Activated CD4-positive, alpha-beta T cell treated with anti-CD3 and anti-CD28 coated beads for 4 hours (primary cell): ENCODE data around the gene BEND6.
A peak's percentile ranks its signal among the peaks of the same experiment; 100 is the strongest.

Experiments used
- DNase-seq, 2 donors: peaks; one replicate each; pipeline ENCODE4 v3.0.0-alpha.2; 2020

Gene BEND6

DNA sequence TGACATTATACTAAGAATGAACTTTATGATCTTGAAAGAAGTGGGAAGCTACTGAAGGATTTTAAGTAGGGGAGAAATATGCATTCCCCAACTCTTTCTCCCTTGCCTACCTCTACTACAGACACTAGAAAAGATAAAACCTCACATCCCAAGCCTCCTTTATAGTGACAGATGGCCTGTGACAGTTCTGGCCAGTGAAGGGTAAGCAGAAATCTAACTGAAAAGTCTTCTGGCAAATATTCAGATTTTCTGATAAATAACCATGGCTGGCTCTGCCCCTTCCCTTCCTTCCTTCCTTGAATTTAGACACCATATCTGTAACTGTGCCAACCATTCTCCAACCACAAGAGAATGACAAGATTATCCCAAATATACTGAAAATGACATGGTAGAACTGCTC lies 10.2 kb upstream of the BEND6 start:
- no peak for DNase-seq

DNA sequence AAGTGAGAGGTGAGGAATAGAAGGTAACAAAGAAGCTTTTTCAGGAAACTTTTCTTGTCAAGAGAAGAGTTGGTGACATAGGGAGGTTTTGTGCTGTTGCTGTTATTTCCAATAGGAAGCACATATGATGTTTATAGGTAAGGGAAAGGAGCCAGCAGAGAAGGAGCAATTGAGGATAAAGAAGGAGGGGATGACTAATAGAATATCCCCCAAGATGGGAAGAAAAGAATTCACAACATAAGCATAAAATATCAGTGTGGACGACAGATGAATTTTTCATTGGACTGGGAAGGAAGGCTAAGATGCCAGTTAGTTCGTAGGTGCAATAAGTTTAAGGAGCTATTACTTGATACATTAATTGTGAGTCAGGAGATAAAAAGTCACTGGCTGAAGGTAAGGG lies 8.5 kb upstream of the BEND6 start:
- DNase-seq, result no peak

DNA sequence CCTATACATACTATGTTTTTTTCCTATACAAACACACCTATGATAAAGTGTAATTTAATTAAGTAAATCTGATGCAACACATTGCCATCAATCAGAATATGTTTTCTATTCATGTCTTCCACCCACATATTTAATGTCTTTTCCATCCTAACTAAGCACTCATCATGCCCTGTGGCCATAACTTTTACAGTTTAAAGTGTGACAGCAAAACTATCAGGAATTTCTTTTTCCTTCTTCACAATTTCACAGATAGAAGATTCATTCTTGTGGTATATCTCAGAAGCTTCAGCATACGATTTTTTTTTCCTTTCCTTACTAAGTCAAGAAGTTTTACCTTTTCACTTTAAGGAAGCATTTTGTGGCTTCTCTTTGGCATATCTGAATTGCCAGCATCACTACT lies 7.0 kb upstream of the BEND6 start:
- DNase-seq, result no peak

DNA sequence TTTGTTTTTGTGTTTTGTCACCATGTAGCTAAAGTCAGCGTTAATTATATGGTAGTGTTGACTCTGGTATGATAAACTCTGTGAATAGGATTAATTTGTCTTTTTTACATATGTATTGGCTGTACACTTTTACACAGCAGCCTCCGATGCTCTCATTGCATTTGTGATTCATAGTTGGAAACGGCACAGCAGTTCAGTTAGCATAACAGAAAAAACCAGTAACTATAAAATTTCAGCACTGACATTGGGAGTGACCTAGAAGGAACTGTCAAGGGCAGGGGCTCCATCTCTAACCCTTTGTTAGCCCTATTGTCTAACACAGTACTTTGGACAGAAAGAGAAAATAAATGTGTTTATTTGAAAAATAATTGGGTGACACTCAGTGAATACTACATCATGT lies 5.6 kb upstream of the BEND6 start:
- no peak for DNase-seq

DNA sequence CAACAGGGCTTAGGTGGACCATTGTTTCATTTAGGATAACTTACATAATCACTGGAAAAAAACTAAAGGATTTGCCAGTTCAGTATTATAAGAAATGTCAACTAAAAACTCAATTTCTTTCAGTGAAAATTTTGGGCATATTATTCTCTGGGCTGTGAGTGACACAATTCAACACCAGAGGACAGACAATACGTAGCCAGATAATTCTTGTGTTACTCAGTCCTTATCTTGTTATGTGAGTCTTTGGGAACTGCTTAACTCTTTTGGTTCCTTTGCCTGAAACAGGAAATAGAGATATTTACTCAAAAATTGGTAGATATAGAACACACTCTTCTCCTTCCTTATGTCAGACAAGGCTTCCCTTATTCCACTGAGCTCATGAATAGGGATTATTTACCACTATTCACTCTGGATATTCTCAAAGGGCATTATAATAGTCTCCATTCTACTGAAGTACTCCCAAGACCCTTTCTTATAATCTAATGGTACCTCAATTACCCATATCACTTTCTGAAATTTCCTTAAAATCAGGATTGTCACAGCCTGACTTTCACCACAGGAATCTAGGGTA lies 4.9 kb upstream of the BEND6 start:
- no peak for DNase-seq

DNA sequence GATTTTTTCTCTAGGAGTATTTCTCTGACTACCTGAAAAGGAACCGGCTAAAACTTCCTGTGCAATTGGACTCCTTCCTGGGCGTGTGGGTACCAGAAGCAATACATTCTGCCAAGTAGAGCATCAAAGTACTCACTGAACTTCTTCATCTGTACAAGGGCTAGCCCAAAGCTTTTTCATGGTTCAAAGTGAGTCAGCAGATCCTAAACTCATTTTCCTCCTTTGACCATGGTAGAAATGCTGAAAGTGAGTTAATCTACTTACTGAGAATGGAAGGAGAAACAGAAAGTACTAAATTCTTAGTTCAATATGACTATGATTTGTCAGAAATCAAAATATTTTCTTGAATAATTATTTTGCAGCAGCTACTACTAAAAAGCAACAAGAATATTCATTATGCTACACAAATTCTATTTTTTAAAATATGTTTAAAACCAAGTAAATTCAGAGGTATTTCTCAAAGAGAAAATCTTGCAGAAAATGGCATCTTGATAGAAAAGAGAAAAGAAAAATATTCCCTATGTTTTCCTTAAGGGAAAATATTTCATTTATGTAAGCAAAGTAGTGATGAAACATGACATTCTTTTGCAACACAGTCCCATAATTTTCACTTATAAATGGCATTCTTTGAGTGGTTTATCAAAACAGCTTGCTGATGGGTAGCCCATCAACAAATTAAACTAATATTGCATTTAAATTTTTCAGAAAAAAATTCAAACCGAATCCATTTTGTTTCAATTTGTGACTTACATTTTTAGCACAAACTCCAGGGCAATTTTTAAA lies 3.7 kb upstream of the BEND6 start:
- no peak for DNase-seq

DNA sequence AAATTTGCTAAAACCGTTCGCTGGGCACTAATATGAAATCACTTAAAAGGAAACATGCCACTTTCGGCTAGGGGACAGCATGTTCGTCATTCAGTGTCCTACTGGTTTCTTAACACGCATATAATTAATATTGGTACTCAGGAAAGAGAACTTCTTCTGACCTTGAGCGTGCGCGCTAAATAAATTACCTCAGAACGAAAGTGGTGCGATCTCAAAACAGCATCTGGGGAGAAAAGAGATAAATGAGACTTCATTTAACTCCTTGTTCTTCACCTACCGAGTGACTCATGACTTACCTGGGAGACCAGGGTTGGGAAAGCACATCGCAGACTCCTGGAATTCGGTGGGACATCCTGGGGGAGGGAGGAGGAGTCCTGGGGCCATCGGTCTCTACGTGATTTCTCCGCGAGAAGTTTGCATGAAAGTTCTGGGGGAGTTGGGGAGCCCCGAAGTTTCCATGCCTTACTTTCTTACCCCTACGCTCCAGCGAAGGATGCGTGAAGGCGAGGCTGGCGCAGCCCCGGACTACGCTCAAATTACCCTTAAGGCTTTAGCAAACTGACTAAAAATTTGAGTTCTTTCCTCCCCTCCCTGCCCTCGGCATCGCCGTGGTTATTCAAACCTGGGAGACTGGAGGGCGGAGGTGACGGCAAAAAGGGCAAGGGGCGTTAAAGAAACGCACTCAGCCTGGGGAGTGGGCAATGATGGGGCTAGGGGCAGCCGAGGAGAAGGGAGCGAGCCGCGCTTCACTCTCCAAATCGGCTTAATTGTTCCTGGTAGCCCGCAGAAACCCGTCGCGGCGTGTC lies 1.1 kb upstream of the BEND6 start:
- no peak for DNase-seq

DNA sequence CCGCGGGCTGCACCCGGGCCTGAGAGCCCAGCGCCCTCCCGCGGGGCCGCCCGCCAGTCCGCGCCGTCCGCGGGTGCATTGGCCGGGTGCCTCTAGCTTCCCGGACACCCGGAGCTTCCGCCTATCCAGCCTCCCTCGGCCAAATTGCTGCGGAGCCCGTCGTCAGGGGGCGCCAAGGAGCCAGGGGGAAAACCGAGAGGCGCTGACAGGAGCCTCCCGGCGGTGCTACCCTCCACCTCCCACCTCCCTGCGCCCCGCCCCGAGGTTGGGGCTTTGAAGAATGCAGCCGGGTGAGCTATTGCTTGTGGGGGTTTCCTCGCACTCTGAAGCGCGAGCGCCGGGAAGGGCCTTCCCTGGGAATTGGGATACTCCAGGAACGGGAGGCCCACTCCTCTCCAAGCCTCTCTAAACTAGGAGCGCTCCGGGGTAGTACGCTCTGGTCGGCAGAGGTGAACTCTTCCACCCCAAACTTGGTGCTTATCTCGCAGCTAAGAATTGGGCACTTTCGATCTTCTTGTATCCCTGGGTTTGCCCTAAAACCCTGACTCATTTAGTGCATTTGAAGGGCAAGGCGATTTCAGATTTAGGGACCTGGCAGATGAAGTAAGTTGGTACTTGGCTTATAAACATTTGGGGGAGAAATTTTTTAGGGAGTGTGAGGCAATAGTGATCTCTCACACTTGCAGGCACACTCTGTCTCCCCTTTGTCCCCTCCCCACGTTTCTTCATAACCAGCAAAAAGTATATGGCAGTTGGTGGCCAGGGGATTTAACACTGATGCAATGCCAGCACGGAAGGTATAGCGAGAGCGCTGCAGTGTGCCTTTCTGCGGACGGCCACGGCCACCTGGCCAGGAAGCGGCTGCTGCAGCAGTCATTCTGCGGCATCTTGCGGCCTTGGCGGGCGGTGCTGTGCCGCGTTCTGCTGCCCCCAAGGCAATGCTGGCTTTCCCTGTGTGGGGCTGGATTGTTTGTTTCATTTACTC lies 556 bp downstream of the BEND6 start:
- DNase-seq, result peak; percentile 28 to 41

DNA sequence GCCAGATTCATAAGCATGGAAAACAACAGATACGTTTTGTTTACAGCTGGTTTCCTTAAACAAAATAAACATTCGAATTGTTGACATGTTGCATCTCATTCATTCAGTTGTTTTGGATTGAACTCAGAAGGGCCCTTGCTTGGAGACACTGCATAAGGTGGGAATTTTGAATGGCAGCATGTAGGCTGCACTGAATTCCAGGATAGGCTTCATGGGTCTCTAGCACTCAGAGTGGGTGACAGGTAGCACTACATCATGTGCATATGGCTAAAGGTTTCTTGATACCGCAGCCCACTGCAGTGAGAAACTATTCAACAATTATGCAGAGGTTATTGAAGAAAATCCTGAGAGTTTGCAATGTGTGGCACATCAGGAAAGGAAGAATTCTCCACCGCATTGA lies 1.6 kb downstream of the BEND6 start:
- DNase-seq, result no peak

DNA sequence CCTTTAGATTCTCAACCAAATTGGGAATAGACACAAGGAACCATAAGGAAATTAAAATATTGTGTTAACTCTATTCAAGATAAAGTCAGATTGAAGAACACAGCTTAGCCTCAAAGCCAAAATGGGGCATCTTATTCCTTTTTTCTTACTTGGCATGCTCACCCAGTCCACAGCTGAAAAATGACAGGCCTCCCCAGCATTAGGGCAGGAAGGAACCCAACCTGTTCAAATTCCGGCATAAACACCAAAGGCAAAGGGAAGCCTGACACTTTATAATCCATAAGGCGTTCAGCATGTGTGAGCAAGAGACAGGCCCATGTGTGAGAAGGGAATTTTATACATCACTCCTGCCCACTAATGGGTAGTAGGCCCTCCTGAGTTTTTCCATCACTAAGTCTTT lies 2.9 kb downstream of the BEND6 start:
- DNase-seq, result no peak

DNA sequence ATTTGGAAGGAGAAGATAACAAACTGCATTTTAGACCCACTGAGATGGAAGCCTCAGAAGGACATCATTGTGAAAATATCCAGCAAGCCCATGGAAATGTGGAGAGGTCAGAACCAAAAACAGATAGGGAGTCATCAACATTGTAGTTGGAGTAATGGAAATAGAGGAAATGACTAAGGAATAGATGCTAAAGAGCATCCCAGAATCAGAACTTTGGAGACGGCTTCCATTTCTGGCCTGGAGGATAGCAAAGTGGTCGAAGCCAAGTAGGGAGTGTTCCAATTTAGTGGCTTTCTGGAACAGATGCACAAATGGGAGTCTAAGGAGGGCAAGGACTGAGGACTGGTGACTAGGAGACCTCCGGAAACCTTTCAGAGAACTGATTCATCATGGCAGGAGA lies 3.6 kb downstream of the BEND6 start:
- no peak for DNase-seq

DNA sequence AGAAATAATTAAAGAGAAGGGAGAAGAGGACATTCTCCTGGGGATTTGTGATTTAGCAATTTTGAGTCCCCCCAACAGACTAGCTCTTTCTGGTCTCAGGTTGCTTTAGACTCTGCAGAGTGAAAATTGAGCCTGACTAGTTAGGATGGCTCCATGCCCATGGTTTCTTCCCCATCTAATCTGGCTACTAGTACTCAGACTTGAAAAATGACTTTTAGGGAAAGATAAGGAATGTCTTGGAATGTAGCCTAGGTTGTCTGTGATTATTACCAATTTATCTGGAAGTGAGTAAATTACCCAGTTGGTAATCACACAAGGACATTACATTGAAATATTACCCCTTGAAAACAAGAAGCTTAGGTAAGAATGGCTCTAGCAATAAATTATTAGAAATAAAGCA lies 4.2 kb downstream of the BEND6 start:
- no peak for DNase-seq

DNA sequence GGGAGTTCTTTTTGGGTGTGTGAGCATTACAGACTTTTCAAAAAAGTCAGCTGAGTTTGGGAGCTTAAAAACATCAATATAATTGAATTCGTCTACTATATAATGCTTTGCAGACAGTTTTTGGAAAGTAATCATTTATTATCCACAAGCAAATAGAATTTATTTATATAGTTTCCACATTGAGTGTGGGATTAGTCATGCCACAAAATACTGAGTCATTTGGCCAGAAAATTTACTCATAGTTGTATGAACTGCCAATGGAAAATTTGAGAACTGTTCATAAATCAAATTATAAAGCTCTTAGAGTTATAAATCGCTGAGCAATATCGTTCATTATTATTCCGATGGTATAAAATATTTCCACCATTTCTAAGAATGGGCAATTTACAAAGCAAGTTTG lies 5.0 kb downstream of the BEND6 start:
- no peak for DNase-seq

DNA sequence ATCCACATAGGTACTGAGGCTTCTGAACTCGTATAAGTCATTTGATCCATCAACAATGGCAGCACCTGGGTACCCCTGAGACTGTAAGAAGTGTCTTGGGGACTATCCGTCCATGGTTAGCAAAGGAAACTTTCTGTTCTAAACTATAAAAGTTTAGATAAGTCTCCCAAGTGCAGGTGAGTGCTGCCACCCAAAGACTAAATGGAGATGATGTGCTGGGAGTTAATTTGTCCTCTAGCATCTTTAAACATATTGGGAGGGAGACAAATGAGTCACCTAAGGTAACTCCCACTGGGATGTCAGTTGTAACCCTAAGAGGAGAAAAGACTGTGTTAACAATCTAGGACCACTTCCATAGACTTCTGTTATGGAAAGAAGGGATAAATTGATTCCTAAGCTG lies 6.2 kb downstream of the BEND6 start:
- DNase-seq, result no peak

DNA sequence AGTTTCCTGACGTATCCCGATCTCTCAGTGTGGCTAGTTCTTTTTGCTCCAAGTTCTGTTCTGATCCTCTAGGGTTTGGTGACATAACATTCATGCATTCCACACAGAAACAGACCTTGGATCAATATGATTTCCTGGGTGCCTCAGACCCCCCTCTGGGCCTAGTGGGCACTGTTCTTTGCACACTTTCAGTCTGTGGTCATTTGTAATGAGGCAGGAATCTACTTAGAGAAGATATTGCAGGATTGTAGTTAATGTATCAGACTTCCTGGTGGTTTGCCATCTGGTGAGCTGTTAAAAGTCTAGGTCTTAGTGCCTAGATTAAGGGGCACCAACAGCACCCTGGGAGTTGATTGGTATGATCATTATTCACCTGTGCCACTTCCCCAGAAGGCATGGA lies 7.5 kb downstream of the BEND6 start:
- DNase-seq, result no peak

DNA sequence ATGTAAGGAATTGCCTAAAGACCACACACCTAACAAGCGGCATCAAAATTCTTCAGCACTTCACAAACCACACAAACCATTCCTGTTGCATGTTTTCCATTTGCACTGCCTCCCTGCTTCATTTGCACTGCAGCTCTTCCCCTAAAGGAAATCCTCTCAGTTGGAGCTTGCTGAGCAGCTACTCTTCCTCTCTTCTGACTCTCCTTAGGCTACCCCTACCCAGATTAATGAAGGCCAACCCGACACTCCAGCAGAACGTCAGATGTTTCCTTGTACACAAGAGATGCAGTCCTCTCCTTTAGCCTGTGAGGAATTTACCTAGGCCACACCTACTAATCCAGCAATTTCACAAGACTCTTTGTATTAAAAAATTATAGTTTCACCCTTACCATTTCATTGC lies 8.1 kb downstream of the BEND6 start:
- DNase-seq, result no peak

DNA sequence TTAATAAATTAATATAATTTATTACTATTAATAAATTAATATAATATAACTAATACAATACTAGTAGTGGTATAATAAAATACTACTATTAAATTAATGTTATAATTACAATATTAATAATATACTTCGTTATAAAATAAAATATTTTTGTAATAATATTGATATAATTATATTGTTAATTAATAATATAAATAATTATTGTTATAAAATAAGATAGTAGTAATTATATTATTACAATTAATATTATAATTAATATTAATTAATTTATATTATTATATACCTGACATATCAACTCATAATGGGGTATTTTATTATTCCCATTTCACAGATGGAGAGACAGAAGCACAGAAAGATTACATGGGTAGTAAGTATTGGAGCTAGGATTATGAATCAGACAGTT lies 8.9 kb downstream of the BEND6 start:
- DNase-seq, result no peak

DNA sequence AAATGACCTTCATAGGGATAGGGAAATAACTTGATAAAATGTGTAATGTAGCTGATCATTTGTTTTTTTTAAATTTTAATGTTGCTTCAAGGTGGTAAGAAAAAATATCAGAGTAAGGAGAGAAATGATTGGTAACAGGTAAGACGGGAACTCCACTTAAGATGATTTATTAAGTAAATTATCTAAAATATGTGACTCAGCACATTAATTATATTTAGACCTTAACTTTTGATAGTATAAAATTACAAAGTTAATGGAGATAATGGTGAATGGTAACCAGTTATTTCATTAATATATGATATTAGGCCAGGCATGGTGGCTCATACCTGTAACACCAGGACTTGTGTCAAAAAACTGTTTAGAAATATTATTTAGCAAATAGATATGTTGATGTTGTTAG lies 10.2 kb downstream of the BEND6 start:
- no peak for DNase-seq

DNA sequence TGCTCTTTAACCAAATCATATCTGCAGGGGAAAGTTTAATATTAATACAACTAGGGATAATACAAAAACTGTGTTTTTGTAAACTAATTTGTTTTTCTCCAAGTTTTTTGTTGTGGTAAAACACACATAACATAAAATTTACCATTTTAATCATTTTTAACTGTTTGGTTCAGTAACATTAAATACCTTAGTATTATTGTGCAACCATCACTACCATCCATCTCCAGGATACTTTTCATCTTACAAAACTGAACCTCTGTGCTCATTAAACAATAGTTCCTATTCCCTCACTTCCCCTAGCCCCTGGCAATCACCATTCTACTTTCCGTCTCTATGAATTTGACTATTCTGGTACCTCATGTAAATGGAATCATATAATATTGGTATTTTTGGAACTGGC lies 15.9 kb downstream of the BEND6 start:
- no peak for DNase-seq

DNA sequence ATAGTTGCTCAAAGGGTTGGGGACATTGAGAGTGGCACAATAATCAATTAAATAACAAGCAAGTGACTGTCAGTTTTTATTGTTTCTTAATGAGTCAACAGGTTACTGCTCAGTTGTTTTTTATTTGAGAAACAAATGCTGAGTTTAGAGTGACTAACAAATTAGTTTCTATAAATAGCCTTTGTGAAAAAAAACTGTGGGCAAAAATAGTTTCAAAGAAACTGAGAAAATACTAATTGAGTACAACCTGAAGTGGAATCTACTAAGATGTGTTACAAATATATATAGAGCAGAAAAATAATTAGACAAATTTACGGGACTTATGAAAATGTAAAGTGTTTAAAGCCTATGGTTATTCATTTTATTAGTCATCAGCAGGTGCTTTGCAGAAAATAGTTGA lies 22.3 kb downstream of the BEND6 start:
- DNase-seq, result no peak

DNA sequence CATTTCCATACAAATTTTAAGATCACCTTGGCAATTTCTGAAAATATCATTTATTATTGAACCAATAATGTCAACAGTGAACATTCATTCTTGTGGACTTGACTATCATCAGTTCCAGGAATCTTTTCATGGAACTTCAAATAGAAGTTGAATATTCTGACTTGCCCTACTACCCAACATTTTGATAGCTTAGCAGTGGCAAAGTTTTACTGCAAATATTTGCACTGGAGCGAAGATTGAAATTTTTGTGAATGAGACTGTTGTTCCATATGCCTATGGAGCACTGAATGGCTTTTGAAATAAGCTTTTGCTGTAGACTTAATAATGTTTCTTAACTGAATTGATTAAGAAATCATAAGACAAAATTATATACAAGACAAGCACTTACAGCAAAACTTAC lies 23.6 kb downstream of the BEND6 start:
- DNase-seq, result no peak

DNA sequence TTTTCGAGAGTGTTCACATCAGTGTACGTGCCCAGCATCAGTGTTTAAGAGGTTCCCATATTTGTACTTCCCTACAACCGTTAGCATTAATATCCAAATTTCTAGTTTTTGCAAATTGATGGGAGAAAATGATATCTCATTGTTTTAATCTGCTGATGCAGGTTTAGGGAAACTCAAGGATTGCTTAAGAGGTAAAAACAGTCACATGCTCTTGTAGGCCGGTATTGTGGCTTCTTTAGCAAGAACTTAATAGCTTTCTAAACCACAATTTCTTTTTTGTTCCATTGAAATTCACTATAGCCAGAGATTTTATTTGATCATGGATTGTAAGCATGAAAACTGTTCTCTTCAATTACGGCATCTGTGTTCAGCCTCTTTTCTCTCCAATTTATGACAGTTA lies 29.5 kb downstream of the BEND6 start:
- DNase-seq, result no peak

DNA sequence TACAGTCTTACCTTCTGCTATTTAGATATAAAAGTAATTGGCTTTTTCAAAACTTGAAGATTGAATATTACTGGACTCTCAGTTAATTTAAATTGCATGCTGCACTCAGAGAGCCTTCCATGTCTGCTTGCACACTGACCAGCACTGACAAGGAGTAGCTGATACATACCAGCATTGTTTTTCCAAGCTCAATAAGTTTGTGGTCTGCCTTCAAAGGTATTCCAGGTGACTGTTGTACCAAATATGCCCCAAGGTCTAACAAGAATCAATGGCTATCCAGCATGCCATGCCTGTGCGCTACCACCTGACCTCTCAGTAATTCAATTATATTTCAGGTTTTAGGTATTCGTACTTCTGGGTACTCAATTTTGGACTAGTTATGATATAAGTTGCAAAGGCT lies 30.0 kb downstream of the BEND6 start:
- no peak for DNase-seq
